AML-193 (cell line): ENCODE measurements around the gene ABCB6.
"Not testable (repeated sequence)": the region's sequence is repeated elsewhere in the genome, so short reads cannot be mapped to it uniquely, and the experiment has no call there.

Experiments used
- DNase-seq, 2 experiments: peaks; one replicate each; lab custom pipeline; 2025; lab: John Stamatoyannopoulos, UW

ABCB6 gene

DNA sequence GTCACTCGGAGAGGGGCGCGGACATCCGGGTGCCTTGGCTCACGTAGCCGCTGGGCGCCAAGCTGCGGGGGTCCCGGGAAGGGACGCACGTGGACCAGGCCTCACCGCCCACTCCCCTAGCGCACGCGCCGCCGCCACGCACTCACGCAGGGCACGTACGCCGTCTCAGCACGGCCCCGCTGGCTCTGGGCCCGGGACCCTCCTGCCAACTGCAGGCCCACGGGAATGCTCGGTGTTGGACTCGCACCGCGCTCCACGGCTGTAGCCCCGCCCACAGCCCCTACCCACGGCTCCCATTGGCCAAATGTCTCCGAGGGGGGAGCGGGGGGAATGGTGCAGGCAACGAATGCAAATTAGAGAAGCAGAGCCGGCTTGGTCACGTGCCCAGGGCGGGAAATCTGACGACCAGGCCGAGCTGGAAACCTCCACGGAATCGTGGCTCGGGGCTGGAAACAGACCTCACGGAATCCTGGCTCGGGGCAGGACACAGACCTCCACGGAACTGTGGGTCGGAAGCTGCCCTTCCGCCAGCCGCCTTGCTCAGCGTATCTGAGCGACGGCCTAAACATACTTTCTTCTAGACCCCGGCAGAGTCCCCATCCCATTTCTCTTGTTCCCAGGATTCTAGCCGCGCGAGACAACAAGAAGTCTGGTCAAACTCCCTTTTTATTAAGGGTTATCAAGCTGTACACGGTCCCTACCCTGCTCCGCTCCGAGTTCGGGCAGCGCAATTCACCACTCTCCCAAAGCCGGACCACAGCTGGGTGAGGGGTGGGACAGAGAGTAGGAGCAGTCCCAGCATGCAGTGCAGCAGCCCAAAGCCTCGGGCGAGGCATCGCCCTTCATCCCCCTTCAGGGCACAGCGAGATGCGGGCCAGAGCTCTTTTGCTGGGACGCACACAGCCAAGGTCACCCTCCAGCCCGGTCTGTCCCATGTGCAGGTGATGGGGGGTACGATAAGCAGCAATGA, at the start of gene ABCB6:
Gene ABCB6 (minus strand): TSS at position 227 of the 970 bp plus-strand sequence. CDS start 285 bp downstream, outside the sequence.
- no peak for DNase-seq

DNA sequence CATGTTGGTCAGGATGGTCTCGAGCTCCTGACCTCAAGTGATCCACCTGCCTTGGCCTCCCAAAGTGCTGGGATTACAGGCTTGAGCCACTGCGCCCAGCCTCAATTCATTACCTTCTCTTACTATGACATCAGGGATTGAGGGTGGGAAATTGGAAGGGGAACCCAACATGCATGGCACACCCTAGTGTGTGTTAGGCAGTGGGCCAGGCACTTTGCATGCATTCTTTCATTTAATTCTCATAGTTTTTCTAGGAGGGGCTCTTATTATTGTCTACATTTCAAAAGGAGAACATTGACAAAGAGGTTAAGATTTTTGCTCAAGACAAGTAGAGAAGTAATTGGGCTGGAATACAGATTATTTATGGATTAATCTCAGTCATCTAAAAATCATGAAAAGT, 49.5 kb upstream of the ABCB6 start:
- DNase-seq: no peak

DNA sequence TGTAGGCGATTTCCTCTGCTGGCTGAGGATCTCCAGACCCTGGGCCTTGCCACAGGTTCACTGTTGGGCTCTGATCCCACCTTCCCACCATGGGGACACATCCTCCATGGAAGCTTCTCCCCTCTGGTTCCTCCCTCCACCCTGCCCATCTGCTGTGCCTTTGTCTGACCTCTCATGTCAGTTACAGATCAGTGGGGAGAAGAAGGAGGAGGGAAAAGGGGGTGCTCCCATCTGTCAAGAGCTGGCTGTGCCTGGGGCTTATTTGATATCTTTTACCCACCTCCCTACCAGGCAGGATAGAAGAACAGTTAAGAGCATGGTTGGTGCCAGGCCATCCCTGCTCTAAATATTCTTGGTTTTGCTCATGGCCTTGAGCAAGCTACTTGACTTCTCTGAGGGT, 48.1 kb upstream of the ABCB6 start:
- no peak for DNase-seq

DNA sequence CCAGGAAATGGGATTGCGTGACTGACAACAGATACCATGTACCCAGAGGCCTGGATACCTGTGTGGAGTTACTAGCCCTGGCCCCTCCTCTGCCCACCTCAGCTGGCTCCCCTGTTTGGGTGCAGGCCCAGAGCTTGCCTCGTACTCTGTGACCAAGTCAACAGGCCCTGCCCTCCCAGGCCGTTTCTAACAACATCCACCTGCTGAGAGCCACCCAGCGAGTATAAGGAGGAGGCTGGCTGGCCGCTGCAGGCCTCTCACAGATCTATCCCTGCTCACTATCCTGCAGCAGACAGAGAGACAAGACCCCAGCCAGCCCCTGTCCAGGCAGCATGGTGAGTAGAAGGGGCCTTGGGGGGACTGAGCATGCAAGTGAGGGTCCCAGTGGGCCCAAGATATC, 47.5 kb upstream of the ABCB6 start:
- no peak for DNase-seq

DNA sequence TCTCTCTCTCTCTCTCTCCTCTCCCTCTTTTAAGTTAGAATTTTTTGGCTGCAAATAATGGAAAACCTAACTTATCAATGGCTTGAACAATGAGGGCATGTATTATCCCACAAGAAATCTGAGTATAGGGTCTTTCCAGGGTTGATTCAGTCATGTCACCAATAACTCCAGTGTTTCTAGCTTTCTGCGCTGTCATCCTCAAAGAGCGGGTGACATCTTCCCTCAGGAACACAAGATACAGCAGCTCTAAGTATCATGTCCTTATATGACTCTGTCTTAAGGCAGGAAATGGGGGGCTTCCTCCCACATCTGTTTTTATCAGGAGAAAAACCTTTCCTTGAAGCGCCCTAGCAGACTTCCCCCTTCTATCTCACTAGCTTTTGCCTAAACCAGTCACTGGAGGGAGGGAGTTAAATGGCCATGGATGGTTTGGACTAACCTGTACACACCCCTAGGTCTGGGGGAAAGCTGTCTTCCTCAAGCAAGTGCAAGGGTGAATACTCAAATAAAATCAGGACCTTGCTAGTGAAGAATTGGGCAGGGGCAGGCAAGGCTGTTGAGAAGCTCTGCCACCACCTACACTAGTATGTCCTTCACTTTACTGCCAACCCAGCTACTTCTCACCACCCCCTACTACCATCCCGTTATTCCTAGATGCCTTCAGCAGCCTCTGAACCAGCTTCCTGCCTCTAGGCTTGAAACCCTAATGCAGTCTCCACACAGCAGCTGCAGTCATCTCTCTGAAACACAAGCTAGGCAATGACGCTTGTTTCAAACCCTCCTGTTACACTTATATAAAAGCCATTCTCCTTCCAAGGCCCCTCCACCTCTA, 42.5 kb upstream of the ABCB6 start:
- no peak for DNase-seq

DNA sequence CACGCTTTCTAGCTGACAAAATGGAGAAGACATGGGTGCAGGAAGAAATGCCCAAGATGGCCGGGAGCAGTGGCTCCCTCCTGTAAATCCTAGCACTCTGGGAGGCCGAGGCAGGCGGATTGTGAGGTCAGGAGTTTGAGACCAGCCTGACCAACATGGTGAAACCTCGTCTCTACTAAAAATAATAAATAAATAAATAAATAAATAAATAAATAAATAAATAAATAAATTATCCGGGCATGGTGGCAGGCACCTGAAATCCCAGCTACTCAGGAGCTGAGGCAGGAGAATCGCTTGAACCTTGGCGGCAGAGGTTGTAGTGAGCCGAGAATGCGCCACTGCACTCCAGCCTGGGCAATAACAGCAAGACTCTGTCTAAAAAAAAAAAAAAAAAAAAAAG, 40.2 kb upstream of the ABCB6 start:
- DNase-seq: not testable (repeated sequence)

DNA sequence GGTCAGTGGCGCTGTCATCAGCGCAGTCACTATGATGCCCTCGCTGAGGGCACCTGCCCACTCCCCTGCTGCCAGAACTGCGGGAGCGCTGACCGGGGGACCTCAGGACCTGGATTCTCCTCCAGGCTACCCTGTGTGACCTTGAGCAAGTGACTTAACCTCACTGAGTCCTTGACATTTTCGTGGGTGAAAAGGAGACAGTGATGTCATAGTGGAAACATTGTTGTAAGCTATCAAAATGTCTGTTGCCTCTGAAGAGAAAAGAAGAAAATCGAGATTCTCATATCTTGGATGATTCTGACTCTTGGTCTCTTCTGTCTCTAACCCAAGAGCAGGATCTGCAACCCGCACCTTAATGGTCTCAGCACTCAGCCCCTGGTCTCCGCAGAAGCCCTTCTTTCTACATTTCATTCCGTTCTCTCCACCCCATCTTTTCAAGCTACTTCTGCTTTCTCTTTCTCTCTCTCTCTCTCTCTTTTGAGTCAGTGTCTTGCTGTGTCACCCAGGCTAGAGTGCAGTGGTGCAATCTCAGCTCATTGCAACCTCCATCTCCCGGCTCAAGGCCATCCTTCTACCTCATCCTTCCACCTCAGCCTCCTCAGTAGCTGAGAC, 35.9 kb upstream of the ABCB6 start:
- peak; percentile 74 to 76 for DNase-seq

DNA sequence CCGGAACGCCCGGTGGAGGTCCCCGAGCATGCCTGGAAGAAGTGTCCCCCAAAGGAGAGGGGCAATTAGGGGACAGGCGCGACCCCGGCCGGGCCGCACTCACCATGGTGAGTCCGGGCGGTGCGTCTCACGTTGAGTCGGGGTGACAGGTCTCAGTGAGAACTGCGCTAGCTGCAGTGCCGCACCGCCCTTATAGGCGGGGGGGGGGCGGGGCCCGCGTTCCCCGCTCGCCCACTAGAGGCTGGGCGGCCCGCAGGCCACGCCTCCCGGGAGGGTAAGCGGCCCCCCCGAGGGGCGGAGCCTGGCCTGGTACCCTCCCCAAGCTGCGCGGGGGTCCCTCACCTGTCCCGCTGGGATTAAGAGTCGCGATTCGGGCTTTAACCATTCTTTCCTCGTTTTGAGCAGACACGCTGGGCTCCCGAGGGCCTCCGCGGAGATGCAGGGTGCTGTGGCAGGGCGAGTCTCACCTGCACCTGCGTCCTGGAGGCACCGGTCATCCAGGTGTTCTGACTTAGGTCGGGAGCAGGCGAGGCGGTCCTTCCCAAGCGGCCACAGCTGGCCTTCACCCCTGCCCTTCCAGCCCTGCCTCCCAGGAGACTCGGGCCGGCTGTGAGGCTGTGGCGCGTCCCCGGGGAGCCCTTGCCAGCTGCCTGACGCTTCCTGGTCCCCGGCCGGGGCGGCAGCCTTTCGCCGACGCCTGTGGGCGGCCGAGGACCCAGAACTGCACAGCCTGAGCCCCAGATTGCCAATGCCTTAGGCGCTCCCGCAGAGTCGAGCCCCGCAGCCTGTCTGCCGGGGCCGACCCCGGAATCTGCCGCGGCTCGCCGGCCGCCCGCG, 35.2 kb upstream of the ABCB6 start, which contains the start of gene TUBA4A:
Gene TUBA4A (minus strand): TSS at position 166 of the 837 bp plus-strand sequence. CDS start 60 bp downstream, at position 106.
- peak; percentile 58 to 62 for DNase-seq

DNA sequence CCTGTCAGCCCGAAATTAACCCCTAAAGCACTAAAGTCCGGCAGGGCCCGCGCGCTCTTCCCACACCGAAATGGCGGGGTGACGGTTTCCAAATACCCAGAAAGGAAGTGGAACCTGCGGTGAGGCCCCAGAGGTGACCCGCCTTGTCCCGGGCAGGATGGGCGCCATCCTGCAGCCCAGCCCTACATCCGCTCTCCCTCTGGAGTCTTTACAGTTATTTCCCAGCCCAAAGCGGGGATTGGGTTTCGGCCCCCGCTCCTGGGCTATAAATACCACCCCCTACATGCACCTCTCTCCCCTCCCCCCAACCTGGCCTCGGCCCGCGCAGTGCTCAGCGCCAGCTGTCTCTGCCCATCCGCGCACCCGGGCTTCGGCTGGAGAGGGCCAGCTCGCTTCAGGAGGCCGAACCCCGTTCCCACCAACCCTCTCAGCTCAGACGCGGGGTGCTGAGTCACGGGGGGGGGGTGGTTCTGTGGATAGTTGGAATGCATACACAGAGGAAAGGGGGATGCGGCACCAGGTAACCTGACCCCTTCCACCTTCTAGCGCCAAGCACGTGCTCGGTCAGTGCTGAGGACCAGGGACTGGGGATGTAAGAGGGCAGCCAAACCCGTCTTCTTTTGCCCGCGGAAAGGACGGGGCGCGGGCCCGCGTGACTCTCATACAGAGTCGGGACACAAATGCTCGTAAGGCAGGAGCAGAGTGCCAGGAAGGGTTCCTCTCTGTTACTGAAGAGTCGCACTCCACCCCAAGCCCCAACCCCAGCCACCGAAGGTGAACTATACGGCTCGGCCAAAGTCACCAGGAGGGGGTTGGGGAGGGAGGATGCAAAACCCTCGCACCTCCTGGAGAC, 34.4 kb upstream of the ABCB6 start, which contains the start of gene TUBA4B:
Gene TUBA4B (plus strand): TSS at position 344 of the 853 bp plus-strand sequence. CDS start 165 bp downstream, at position 509.
- peak; percentile 39 to 42 for DNase-seq

DNA sequence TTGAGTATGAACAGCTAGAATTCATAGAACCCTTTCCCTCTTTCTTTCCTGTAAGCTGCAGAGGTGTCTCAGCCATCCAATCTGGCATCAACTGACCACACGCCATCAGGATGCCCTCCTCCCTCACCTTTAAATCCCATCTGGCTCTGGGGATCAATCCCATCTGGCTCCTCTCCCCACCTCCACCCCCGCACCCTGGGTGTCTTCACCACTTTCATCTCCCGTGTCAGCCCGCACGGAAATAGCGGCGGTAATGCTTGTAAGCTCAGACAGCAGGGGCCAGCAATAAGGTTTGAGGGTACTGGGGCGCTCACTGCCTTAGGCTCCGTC, 33.8 kb upstream of the ABCB6 start:
- DNase-seq: no peak

DNA sequence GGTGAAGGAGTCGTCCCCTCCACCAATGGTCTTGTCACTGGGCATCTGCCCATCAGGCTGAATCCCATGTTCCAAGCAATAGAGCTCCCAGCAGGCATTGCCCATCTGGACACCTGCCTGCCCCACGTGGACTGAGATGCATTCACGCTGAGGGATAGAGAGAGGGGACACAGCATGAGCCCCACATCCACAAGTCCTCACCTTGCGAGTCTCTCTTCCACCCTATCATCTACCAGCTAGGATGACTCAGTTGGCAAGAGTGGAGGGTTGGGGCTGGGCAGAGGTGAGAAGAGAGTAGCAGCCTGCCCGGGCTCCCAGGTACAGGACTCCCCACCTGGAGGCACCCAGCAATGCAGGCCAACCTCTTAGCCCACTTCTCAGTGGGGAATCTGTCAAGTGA, 33.3 kb upstream of the ABCB6 start:
- no peak for DNase-seq

DNA sequence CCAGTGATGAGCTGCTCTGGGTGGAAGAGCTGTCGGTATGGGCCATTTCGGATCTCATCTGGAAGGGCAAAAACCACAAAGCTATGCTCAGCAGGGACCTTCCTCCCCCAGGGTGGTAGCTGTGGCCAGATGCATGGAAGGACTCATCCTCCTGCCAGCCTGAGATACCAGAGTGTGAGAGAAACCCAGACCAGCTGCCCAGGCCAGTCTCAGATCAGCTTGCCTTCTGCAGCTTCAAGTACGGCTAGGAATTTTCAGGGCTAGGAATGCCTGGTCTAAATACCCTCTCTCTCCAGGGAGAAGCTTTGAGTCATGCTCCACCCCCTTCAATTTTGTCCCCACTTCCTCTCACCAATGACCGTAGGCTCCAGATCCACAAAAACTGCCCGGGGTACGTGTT, 32.9 kb upstream of the ABCB6 start:
- DNase-seq: no peak

DNA sequence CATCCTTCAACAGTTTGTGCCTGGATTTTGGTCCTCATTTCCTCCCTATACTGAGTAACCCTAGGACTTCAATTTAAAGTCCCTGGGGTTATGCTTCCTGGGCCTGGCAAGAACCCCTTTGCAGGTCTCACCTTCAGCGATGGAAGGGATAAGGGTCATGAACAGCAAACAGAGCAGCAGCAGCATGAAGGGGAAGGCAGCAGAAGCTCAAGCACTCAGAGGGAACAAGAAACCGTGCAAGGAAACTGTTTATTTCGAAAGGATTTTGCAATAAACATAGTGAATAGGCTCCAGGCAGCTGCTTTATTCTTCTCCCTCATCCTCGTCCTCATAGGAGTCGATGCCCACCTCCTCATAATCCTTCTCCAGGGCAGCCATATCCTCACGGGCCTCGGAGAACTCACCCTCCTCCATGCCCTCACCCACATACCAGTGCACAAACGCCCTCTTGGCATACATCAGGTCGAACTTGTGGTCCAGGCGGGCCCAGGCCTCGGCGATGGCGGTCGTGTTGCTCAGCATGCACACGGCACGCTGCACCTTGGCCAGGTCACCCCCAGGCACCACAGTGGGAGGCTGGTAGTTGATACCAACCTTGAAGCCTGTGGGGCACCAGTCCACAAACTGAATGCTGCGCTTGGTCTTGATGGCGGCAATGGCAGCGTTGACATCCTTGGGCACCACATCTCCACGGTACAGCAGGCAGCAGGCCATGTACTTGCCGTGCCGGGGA, 31.5 kb upstream of the ABCB6 start:
- peak; percentile 58 to 69 for DNase-seq

DNA sequence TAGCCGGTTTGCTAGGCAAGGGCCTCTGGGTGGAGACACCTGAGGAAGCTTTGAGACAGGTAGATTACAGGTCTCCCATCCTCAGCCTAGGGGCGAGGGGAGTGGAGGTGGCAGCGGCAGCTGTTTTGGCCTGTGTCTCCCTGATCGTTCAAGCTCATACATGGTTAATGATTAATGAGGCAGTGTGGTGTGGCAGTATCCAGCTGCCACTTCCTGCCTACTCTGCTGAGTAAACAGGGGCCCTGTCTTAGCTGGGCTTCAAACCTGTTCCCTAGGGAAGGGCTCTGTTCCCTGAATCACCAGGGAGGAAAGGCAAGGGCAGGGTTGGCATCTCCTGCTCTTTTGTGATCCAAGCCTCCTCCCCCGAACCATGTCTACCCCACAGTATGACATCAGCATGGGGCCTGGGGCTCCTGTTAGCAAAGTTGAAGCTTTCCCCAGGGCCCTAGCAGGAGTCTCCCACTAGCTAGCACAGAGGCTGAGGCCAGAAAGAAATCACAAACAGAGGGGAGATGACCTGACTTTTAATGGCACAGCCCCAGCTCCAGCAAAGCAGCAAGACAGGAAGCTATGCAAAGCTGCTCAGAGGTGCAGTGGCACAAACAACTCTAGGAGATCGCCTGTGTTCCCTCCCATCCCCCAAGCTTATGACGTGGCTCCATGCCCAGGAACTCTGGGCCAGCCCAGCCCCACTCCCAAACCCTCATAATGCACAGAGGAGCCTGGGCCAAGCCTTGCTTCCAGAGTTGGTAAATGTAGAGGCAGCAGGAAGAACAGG, 30.6 kb upstream of the ABCB6 start:
- peak; percentile 82 to 84 for DNase-seq

DNA sequence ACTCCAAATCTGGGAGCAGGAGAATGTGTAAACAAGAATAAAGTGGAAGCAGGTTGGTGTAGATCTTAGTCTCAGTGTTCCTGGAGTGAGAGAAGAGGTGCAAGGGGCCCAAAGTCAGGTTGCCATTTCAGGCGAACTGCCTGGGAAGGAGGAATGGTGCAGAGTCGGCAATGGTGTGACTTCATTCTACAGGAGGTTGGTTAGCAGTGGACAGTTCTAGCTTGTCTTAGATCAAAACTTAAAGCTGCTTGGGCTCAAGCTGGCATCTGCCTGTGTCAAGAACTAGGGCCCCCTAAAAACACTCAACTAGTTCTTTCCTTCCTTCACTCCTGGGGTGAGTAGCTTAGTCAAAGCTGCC, 30.1 kb upstream of the ABCB6 start:
- no peak for DNase-seq

DNA sequence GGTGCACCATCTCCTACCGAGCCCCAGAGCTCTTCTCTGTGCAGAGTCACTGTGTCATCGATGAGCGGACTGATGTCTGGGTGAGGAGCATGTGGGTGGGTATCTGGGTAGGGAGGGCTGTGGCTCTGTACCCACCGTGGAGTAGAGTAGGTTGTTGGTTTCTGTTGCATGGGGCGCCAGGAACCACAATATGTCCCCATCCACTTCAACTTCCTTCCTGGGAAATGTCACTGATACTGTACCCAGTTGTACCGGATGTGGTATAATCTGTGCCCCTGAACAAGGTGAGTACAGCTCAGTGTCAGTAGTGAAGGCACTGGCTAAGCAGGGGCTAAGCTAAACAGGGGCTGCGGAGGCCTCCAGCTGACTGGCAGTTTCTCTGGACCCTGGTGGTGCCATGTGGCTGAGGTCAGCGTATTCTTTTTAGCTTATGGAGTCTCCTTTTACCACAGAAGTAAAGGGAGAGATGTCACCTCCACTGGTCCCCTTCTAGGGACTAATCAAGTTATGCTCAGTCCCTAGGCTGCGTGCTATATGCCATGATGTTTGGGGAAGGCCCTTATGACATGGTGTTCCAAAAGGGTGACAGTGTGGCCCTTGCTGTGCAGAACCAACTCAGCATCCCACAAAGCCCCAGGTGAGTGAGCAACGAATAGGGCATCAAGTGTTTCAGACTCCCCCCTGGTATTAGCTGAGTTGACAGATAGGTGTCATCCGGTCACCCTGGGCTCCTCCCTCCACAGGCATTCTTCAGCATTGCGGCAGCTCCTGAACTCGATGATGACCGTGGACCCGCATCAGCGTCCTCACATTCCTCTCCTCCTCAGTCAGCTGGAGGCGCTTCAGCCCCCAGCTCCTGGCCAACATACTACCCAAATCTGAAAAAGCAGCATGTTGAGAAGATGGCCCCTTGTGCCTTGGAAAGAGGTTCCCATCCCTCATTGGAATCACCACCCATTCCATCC, 29.2 kb upstream of the ABCB6 start:
- peak; percentile 49 to 52 for DNase-seq

DNA sequence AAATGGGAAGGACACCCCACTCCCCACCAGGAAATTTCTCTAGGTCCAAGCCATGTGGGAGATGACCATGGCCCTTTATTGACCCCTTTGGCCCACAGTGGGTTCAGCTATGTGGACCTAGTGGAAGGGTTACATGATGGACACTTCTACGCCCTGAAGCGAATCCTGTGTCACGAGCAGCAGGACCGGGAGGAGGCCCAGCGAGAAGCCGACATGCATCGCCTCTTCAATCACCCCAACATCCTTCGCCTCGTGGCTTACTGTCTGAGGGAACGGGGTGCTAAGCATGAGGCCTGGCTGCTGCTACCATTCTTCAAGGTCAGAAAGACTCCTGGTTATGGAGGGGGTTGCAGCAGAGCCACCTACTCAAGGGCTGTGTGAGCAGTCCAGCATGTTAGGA, 27.8 kb upstream of the ABCB6 start:
- DNase-seq: no peak

DNA sequence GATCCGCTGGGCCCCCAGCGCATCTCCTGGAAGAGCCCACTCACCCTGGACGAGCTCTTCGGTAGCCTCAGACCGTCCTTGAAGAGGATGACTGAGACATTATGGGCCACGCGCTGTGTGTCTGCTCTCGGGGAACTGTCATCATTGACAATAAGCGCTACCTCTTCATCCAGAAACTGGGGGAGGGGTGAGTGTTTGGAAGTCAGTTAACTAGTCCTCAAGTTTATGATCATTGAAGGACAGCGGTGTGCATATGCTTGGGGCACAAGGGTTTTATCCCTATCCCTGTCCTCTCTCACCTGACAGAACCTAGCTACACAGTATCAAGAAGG, 27.1 kb upstream of the ABCB6 start:
- no peak for DNase-seq
